ENCODE data around the gene PIP5K1A. TPM values are rescaled to one million over a fixed set of nuclear protein-coding genes. Genes with fewer than 3 reads are reported as not detected.

PIP5K1A gene
- total and polyA plus RNA-seq, 2 of the 8 experiments (the other 6 are each of a cell fraction or from before 2014, with no cell fraction given) = 87.5 to 105 TPM

GRCh38 chr1:151211972-151212705 lies 13.8 kb downstream of the PIP5K1A start (continued):
- TF ChIP-seq CHD7 (IDR thresholded peaks at IDR 0.05; ENCODE audit: insufficient replicate concordance, low read length) (no peak), ASH2L (IDR thresholded peaks at IDR 0.05; ENCODE audit: low read length) (no peak), FOSL1 (IDR thresholded peaks at IDR 0.05; ENCODE audit: insufficient read depth, low read depth, low read length) (no peak), CREB1 (IDR thresholded peaks at IDR 0.05) (no peak), ZNF274 (IDR thresholded peaks at IDR 0.05; ENCODE audit: borderline replicate concordance, extremely low read depth, low read length) (no peak), POLR2AphosphoS5 (IDR thresholded peaks at IDR 0.05; ENCODE audit: low read depth, low read length) (no peak)

Measured in H1 (cell line).